Stimulated activated CD8-positive, alpha-beta memory T cell treated with anti-CD3 and anti-CD28 coated beads, Interleukin-4, amount 100 ng/mL, for 48 hours (primary cell): ENCODE data around the gene MRPL1.
"Not testable (repeated sequence)": the region's sequence is repeated elsewhere in the genome, so short reads cannot be mapped to it uniquely, and the experiment has no call there.

Source experiments
- DNase-seq: peaks from one replicate; pipeline ENCODE4 v3.0.0-alpha.2; 2020

MRPL1 gene

DNA sequence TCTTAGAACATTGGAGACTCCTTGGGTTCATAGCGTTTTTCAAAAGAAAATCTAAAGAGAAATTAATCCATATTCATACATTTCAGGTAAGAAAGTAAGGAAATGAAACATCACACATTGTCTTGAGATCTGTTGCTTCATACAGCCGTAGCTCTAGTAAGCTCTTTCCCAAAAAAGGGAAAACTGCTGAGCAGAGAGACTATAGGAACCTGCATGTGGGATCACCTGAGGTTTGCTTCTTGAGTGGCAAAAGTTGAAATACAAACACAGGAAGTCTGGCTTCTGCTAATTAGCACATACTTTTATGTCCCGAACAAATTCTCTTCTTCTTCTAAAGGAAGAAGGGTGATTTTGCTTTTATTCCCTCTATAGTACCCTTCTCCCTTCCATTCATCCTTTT, 57.7 kb downstream of the MRPL1 start:
- no peak for DNase-seq

DNA sequence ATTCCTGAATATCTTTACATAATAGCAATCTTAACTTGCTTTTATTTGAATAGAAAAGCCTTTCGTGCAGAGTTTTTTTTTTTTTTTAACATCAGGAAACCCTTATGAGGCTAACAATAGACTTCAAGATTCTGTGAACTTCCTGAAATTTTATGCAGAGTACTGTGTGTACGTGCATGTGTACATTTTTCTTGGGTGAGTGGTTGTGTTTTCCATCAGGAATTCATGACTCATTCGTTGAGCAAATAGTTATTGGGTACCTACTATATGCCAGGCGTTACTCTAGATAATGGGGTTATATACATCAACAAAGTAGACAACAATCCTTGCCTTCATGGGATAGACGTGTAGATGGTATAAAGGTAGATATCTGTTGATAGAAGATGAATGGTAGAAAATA, 59.1 kb downstream of the MRPL1 start:
- DNase-seq = no peak

DNA sequence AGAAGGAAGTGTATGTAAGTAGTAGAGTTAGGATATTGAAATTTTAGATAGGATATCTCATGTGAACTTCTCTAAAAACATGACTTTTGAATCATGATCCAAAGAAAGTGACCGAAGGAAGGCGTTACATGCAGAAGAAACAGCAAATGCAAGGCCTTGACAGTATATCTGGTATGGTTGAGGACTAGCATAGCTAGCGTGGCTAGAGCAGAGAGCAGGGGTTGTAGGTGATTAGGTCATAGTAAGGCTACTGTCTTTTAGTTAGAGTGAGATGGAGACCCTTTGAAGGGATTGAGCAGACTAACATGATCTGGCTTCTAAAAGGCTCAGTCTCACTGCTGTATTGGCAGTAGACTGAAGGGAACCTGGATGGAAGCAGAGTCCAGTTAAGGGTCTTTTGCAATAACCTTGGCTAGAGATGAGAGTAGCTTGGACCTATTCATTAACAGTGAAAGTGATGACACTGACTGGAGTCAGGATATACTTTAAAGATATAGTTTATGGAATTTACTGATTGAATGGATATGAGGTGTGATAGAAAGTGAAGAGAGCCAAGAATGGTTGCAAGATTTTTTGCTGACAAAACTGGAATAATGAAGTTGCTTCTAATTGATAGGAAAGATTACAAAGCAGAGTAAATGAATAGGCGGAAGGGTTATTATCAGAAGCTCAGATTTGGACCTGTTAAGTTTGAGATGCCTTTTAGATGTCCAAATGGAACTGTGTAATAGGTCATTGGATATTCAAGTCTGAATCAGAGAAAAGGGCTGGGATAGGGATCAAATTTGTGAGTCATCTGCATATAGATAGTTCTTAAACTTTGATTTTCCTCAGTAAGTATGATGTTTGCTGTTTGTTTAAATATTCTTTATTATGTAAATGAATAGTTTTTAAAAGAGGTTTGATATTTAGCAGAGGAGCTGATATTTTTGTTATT, 59.8 kb downstream of the MRPL1 start:
- DNase-seq = no peak

DNA sequence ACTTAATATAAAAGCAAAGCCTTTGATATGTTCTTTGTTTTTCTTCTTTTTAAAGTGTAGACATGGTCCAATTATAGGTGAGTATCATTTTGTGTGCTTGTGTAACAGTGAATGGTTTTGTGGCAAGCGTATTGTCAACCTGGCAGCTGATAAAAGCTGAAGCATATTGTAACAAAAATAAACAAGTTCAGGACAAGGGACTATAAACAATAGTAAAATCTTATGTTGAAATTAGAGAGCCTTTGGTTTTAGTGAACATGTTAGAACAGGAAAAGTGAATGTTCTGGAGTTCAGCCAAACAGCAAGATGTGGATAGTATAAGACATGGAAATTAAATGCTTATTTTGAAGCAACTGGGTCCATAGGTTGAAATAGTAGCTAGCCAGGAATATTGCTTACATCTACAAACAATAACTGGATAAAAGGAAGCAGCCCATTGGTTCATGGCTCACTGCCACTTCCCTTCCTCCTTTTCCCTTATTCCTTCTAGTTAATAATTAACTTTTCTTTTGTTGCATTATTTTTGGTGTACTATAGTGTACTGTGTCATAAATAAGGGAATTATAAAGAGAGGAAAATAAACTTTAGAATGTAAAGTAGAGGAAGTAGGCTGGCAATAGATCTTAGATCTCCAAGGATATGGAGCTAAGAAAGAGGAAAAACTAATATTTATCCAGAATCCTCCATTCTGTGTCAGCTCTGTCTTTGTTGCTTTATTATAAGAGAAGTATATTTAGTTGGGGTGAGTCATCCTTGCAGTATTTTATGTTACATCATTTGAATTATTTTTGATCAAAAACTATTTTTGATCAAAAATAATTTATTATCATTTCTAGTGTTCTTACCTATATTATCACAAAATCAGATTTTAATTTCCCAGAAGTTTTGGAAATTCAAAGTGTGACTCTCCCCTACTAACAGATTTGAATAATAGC, 65.6 kb downstream of the MRPL1 start:
- no peak for DNase-seq

DNA sequence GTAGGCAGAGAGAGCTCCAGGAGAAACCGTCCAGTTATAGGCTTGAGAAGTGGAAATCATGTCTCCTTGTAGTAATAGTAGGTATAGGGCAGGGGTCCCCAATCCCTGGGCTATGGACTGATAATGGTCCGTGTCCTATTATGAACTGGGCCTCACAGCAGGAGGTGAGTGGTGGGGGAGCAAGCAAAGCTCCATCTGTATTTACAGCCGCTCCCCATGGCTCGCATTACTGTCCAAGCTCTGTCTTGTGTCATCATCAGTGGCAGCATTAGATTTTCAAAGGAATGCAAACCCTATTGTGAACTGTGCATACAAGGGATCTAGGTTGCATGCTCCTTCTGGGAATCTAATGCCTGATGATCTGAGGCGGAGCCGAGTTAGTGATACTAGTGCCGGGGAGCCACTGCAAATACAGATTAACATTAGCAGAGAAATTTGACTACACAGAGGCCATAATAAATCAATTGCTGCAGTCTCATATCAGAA, 67.6 kb downstream of the MRPL1 start:
- no peak for DNase-seq

DNA sequence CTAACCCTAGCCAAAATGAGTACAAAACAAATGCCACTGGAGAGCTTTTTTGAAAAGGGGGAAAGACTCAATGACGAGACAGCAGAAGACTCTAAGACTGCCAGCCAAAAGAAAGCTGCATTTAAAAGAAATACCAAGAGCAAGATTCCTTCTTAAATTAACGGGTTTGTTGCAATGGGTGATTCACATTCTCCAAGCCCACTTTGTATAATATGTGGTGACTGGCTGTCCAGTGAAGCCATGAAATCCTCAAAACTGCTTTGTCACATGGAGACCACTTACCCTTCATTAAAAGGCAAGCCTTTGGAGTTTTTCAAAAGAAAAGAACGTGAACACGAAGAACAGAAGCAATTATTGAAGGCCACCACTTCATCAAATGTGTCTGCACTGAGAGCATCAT, 68.2 kb downstream of the MRPL1 start:
- DNase-seq = no peak

DNA sequence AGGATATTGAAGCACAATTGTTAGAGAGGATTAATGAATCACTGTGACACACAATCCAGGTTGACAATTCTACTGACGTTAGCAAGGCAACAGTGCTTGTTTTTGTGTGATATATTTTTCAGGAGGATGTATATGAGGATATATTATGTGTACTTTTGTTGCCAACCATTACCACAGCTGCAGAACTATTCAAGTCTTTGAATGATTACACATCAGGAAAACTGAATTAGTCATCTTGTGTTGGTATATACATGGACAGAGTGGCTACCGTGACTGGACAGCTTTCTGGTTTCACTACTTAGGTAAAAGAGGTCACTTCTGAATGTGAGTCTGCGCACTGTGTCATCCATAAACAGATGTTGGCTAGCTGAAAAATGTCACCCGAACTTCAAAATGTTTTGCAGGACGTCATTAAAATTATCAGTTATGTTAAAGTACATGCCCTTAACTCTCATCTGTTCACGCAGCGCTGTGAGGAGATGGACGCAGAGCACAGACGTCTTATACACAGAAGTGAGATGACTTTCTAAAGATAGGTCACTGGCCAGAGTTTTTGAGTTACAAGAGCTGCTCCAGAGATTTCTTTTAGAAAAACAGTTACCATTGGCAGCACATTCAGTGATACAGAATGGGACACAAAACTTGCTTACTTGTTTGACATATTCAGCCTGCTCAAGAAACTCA, 69.0 kb downstream of the MRPL1 start:
- no peak for DNase-seq

DNA sequence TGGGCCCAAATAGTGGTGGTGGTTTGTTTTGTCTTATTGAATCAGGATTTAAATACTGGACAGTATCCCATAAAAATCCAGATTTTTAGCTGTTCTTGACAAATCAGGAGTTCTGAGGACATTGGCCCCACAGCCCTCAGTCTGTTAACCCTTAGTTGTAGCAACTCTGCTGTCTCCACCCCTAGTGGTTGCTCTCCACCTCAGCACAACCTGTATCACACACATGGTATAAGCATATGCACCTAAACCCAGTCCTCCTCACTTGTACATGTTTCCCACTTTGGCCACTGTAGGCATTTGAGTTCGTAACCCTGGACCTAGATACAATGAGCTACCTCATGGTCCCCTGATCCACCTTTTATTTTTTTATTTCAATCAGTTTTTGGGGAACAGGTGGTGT, 75.9 kb downstream of the MRPL1 start:
- no peak for DNase-seq

DNA sequence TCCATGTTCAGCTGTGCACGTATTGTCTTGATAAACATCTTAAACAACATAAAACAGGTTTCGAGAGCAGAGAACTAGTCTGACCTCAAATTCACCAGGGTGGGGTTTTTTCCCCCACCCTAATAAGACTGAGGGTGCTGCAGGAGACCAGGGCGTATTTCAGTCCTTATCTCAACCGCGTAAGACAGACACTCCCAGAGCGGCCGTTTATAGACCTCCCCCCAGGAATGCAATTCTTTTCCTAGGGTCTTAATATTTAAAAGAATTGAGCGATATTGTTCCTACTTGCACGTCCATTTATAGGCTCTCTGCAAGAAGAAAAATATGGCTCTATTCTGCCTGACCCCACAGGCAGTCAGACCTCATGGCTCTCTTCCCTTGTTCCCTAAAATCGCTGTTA, 83.3 kb downstream of the MRPL1 start:
- DNase-seq = not testable (repeated sequence)

DNA sequence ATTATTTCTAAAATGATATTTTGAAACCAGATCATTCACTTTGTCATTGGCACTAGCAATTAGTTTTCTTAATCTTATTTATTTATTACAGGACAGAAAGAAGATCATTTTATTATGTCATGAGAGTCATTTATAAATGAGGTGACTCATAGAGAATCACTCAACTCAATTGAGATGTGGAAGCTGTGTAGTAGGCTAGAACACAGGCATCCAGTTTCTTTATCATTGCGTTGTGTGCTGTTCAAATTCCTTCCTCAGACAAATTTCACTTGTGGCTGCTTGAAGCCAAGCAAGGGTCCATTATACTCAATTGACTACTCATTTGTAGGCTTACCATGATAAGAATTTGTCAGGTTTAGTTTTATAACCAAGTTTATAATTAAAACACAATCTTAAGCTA, 87.6 kb downstream of the MRPL1 start:
- DNase-seq = no peak

DNA sequence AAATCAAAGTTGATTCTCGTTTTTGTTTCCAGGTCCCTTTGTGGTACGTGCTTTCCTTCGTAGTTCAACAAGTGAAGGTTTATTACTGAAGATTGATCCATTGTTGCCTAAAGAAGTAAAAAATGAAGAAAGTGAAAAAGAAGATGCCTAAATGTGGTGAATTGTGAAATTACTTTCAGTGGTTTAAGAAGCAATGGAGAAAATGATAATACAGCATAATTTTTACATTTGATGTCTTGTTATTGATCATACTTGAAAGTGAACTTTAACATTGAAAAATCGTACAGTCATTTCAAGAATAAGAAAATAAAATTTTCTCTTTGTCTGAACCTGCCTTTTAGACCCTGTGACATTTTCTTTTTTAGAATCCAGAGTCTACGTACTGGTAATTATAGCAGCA, 89.8 kb downstream of the MRPL1 start:
- DNase-seq = no peak

DNA sequence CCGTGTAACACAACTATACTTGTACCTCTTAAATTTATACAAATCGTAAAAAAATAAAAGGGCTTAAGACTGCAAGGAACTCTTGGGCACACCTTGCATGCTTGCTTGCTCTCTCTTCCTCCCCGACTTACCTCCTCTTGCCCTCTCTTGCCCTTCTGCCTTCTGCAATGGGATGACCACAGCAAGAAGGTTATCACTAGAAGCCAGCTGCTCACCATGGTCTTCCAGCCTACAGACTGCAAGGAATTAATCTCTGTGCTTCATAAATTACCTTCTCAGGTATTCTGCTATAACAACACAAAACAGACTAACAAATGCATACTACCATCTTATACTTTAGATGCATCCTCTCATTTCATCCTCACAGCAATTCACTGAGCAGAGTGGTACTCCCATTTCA, 92.1 kb downstream of the MRPL1 start:
- DNase-seq = no peak

DNA sequence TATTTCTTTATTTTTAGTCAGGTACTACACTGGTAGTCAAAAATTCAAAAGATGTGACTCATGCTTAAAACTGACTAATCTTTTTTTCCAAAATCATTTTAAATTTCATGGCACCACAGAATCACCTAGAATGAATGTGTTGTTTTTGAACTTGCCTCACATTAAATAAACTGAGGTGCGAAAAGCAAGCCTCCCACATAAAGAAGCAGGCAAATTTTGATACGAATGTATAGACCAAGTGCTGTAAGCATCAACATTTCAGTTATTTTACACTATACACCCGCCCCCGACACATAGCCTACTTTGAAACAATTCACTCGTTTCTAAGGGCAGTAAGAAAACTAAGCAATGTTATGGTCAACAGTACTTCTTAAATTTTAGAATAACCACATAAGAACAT, 94.3 kb downstream of the MRPL1 start:
- no peak for DNase-seq

DNA sequence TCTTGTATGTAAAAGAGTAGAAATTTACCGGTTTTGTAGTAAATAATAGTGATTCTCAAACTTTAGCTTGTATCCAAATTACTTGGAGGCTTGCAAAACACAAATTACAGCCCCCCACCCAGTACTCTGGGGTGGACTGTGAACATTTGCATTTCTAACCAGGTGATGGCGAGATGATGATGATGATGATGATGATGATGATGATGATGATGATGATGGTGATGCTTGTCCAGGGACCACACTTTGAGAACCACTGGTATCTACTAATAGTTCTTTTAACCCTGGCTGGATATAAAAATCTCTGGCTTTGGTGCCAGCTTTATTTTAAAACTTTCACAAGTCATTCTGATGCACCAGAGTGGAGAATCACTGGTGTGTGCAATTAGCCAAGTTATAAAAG, 96.3 kb downstream of the MRPL1 start:
- DNase-seq = no peak

DNA sequence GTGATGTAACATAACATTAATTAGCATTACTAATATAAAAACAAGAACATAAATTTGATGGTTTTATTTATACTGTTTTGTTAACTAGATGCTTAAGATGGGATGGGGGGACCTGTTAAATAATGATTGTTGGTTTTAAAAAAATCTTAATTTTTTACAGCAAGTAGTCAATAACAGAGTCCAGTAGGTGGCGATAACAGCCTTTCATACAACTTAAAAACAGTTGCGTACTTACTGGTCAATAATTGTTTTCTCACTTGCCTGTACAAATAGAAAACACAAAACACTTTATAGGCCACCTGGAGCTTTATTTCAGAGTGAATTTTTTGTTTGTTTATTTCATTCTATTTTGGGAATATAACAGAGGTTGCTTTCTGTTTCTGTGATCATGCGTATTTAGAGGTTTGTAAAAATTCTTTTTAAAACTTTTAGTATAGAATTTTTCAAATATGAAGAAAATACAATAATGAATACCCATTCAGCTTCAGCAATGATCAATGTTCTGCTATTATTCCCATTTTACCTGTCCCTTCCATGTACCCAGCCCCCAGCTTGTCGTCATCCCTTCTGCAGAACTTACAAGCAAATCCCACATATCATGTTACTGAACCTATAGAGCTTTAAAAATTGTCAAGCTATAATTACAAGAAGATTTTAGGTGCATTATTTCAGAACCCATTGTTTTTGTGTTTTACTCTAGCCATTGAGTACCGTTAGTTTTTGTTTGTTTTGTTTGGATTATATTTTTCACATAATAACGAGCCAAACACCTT, 97.1 kb downstream of the MRPL1 start:
- DNase-seq = no peak

DNA sequence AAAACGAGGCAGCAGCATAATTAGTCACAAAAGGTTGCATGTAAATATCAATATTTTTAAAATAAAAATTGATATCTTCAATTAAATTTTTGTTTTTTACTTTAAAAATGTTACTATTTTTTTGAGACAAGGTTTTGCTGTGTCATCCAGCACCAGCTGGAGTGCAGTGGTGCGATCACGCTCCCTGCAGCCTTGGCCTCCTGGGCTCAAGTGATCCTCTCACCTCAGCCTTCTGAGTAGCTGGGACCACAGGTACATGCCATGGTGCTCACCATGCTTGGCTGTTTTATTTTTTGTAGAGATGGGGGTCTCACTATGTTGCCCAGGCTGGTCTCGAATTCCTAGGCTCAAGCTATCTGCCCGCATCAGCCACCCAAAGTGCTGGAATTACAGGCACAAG, 97.7 kb downstream of the MRPL1 start:
- DNase-seq = no peak

DNA sequence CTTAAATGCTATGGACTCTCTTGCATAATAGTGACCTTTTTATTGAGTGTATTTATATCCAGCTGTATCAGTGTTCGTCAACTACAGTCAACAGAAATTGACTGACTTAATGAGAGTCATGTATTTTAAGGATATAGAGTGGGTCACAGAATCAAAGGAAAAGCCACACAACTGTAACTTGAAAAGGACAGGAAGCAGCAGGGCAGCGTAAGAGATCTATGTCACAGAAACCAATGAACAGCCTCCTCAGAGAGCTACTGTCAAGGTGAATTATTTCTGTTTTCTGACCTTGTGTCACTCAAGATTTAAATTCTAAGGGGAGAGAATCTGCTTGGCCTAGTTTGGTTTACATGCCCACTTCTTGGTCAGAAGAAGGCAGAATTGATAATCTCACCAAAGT, 100.4 kb downstream of the MRPL1 start:
- DNase-seq = no peak

DNA sequence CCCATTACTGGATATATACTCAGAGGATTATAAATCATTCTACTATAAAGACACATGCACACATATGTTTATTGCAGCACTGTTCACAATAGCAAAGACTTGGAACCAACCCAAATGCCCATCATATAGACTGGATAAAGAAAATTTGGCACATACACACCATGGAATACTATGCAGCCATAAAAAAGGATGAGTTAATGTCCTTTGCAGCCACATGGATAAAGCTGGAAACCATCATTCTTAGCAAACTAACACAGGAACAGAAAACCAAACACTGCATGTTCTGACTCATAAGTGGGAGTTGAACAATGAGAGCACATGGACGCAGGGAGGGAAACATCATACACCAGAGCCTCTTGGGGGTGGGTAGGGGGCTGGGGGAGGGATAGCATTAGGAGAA, 111.0 kb downstream of the MRPL1 start:
- DNase-seq = not testable (repeated sequence)

DNA sequence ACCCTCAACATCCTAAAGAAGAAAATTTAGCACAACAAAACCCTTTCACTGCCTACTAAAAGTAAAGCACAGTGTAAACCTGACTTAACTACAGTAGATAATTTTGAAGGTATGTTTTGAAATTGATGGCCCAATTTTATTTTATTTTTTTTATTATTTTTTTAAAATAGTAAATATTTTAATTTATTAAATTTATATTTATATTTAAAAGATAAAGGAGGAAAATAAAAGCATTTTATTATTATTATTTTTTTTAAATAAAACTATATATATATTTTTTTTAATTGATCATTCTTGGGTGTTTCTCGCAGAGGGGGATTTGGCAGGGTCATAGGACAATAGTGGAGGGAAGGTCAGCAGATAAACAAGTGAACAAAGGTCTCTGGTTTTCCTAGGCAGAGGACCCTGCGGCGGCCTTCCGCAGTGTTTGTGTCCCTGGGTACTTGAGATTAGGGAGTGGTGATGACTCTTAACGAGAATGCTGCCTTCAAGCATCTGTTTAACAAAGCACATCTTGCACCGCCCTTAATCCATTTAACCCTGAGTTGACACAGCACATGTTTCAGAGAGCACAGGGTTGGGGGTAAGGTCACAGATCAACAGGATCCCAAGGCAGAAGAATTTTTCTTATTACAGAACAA, 120.4 kb downstream of the MRPL1 start:
- not testable (repeated sequence) for DNase-seq

DNA sequence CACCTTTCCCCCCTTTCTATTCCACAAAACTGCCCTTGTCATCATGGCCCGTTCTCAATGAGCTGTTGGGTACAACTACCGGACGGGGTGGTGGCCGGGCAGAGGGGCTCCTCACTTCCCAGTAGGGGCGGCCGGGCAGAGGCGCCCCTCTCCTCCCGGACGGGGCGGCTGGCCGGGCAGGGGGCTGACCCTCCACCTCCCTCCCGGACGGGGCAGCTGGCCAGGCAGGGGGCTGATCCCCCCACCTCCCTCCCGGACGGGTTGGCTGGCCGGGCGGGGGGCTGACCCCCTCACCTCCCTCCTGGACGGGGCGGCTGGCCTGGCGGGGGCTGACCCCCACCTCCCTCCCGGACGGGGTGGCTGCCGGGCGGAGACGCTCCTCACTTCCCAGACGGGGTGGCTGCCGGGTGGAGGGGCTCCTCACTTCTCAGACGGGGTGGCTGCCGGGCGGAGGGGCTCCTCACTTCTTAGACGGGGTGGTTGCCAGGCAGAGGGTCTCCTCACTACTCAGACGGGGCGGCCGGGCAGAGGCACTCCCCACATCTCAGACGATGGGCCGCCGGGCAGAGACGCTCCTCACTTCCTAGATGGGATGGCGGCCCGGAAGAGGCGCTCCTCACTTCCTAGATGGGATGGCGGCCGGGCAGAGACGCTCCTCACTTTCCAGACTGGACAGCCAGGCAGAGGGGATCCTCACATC, 121.1 kb downstream of the MRPL1 start:
- DNase-seq = not testable (repeated sequence)

DNA sequence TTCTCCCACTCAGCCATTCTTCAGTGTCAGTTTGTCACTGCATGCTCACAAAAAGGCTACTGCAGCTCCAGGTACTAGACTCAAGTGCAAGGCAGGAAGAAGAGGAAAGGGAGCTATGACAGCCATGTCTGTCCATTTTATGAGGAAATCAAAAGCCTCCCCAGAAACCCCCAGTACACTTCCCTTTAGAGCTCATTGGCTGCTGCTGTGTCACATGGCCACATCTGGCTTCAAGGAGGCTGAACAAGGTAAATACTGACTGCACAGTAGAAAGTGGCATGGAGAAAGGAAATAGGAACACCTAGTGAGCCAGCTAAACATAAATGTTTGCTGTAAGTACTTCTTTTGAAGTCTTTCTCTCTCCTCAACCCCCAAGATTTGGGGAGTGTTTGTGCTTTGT, 127.3 kb downstream of the MRPL1 start:
- DNase-seq = no peak
